GM19025 (cell line): ENCODE results near the gene DENND1B.

Experiments
- ATAC-seq: cut with Tn5 transposase; IDR thresholded peaks from one replicate; pipeline ENCODE4 v1.9.1; 2021; ENCODE audit warnings: mild to moderate bottlenecking, low read depth, moderate library complexity; ENCODE audit not compliant: unreplicated experiment

The DENND1B gene

DNA sequence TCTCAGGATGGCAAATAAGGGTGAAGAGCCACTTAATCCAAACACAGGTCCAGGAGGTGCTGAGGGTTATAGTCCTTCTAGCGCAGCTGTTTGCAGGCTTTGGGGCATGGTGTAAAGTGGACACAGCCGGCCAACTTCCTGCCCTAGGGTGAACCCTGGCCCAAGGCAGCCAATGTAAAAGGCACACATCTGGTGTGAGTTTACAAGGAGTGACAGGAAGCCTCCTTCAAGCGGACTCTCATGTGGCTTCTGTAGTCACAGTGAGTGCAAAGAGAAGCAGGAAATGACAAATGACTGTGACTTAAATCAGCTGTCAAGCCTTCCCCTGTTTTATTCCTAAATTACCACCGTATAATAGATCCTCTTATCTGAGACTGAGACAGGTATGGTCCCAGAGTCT, 294.2 kb downstream of the DENND1B start:
- ATAC-seq, result no peak

DNA sequence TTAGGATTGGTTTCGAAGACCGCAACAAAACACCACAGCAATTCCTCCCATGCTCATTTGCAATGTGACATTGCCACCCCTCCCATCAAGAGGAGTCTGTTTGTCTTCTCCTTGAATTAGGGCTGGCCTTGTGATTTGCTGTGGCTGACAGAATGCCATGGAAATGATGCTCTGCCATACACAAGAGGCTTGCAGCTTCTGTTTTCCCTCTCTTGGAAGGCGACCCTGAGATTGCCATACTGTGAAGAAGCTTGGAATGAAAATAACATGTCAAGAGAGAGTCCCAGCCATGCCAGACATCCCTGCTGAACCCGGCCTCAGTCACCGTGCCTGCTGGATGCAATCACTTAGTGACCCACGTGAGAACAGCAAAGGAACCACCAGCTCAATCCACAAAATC, 294.8 kb downstream of the DENND1B start:
- ATAC-seq, result no peak

DNA sequence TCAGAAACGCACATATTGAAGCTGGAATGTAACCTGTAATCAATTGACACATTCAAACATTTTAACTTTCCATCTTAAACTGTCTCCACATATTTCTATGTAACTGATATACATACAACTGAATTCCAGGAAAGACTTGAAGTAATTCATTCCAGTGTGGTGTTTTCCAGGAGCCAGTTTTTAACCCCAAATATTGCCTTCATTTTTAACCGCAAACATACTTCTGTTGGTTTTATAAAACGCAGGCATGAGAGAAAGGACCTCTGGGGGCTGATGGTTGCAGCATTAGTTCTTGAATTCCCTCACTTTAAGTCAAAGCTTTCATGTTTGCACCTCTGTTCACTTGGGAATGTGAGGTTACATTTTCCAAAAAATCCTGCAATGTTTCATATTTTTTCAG, 303.1 kb downstream of the DENND1B start:
- ATAC-seq, result no peak

DNA sequence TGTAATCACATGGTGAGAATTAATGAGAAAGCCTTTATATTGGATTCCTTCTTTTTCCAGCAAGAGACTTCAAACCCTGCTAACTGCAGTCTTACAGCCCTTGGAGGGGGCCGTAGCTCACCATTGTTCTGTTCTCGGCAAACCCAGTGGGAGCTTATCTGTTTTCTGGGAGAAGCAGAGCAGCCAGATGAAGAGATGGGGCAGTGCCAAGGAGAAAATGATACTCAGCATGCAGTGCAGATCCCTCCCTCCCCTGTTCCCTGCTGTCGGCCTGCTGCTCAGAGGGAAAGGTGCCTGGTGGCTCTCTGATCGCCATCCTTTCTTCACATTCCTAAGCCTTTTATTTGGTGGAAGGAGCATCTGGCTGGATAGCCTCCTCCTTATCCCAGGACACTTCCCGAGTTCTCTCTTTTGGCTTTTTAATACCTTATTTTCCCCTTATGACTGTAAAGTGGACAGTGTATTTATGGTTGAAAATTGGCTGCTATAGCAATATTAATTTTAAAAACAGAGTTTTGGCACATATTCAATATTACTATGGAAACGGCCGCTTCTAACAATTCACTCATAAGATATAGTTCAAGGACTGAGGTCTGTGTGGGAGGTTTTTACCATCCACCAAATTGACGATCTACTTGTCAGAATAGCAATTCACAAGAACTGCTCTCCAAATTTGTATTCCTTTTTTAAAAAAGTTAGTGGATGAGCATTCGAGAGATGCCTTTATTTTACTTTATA, 303.9 kb downstream of the DENND1B start:
- no peak for ATAC-seq

DNA sequence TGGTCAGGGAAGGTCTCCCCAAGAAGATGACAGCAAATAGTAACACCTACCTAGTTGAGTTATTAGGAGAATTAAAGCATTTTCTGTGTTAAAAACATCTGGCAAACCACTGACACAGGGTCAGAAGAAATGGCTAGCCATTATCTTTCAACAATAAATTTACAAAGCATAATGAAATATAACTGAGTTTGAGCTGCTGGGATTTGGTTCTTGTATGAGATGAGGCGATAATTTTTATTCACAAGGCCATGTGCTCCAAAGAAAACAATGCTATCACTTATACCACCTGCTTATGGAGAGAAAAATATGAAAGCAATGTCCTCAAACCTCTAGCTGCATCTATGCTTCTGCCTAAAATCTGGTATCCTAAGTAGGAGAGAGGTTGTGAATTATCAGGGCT, 304.9 kb downstream of the DENND1B start:
- ATAC-seq, result no peak

DNA sequence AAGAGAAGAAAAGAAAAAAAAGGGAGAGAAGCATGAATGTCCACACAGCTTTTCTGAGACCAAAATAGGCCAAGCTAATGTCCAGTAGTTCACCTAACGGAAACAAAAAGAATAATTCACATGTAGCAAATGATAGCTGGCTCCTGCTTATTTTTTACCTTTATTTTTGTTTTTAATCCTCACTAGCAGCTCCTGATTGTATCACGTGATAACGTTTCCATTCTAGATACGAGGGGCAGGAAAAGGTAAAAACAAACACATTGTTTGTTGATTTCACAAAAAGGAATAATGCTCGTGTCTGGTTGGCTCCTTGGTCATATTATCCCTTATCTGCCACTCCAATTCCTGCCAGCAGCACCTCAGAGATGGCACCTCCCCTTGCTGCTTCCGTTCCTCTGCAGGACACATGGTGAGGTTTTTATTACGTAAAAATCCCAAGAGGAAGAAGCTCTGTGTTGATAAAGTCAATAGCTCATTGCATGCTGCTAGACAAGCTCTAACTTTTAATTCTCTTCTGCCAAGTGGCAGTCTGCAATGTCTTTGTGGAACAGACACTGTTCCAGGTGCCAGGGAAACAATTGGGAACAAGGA, 305.6 kb downstream of the DENND1B start:
- no peak for ATAC-seq

DNA sequence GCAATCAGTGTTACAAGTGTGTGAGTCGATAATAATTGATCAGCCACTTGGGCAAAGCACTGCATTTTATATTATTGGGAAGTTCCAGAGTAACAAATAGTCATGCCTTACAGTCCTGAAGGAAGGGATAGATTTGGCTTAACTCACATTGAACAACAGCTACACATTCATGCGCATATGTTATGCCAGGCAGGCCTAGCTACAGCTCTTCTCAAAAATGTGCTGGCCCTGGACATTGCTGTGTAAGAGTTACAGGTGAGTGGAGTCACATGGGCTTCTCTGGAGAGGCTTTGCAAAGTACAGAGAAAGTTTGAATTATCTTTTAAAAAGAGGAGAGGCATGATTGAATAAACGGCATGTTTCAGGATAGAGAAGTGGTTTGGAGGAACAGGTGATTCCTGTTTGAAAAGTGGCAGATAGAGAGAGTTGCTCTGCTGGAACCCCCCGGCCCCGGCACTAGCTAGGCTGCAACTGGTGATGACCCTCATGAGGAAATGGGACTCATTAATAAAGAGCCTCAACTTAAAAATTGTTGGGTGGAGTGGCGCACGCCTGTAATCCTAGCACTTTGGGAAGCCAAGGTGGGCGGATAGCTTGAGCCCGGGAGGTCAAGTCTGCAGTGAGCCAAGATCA, 306.6 kb downstream of the DENND1B start:
- ATAC-seq, result no peak

DNA sequence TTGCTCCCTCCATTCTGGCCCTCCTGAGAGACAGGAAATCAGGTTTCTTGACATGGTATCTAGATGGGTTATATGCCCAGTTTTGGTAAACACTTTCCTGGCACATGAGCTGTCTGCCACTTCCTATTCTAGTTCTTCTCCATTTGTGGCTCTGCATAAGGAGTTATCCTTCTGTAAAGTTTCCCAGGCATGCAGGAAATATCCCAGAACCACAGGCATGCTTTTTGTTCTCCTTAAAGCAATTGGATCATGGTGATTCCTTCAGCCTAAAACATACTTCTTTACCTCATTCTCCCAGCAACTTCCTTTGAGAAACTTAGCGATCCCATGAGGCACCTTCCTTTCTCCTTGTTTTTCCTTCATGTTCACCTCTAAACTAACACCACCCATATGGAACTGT, 307.4 kb downstream of the DENND1B start:
- ATAC-seq, result no peak

DNA sequence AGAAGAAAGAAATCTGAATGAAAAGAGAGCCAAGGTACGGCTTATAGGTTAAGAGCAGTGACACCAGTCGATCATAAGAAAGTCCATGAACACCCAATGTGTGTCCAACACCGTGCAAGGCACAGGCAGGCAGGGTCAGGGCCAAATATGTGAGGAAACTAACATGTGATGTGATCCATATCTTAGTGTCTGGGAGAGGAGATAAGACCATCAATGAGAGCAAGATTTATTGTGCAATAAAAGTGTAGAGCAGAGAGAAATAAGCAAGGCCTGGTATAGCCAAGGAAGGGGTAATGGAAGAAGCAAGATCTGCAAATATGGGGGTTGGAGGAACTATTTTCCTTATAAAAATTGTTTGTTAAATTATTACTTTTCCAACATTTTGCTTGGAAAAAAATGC, 308.5 kb downstream of the DENND1B start:
- ATAC-seq, result no peak

DNA sequence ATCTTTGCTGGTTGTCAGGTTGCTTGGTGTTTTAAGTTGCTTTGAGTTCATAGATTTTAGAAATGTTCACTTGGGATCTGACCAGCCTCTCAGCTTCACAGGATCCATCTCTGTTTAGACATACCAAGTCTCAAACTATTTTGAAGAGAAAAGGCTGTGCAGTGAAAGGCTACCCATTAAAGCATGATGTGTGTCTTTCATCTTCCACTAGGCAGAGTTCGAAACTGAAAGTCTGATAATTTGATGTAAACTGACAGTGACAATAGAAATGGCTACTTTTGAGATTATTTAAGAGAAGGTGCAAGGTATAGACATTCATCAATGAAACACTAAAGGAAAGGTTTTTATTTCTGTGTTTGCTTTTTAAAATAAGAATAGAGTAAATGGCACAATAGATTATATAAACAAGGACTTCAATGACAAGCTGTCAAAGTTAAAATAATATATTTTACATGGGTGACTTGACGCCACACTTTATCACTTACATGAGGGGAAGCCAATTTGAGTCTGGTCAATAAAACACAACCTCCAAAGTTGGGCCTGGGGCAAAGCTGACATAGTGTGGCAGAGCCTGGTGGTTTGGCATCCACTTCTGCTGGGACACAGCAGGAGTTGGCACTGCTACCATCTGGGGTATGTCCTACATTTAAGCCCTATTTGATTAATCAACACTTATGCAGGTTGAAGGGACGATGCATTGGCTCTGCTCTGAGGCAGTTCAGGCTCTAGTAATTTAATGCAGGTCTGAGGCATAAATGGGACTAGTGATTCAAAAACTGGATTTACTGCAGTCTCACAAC, 309.6 kb downstream of the DENND1B start:
- ATAC-seq, result no peak

DNA sequence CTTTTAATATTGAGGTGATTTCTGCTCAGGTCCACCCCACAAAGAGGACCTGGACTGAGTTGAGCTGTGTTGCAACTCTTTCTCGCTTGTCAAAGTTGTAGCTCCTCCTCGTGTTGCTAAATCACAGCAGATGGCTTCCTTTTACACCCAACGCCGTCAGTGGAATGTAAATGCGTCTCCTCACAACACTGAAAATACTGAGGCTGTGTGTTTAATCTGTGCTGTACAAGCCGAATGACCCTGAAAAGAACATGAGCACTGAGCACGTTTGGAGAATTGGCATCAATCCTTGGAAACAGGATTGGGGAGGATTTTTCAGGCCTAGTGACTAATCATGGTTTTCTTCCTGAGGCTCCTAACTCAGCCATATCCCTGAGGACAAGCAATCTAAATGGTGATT, 311.2 kb downstream of the DENND1B start:
- no peak for ATAC-seq

DNA sequence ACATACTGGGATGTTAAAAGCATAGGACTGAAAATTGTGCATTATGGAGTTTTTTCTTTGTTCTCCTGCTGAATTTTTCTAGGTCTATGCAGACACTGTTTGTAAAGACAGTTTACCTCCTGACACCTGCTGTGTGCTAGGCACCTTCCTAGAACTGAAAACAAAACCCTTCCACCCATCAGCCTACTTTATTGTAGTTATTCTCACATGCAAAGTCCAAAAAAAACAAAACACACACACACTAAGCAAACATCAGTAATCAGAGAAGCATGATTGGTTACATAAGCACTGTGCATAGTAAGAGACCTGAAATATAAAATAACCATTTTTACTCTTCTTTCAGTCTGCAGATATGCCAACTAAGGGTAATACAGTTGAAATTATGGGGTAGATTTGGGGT, 312.1 kb downstream of the DENND1B start:
- ATAC-seq, result no peak

DNA sequence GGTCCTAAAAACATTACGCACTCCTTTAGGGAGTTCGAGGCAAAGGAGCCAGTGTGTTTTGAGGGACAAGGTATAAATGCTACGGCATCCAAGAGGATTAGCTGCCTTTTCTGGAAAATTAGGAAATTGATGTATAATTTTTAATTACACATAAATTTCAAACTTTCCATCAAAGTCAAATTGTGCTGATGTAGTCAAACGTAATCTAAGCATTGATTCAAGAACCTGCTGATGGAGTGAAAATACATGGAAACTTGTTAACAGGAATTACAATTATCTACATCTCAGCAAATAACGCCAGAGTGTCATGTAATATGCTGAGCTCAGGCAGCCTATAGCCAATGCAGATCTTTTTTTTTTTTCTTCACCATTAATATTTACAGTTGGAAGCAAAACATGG, 312.7 kb downstream of the DENND1B start:
- no peak for ATAC-seq
